ENCODE results near the gene NPIPA5. TPM values are rescaled to one million over a fixed set of nuclear protein-coding genes. Genes with fewer than 3 reads are reported as not detected.
"Not testable (repeated sequence)": the region's sequence is repeated elsewhere in the genome, so short reads cannot be mapped to it uniquely, and the experiment has no call there.

The NPIPA5 gene
- total and polyA plus RNA-seq, 2 donors (not counting 3 experiments of a cell fraction or from before 2014, with no cell fraction given) = 11.3 to 19.6 TPM

- POLR2A ChIA-PET, CTCF ChIA-PET: not testable (repeated sequence)
Observed at GRCh38 chr16:15338986-15339385, 39.1 kb downstream of the NPIPA5 start.

GRCh38 chr16:15337974-15338605, 40.0 kb downstream of the NPIPA5 start:
- not testable (repeated sequence) for FAIRE-seq; BruUV-seq (replicated peaks); H3K27me3 ChIP-seq (ENCODE audit: control insufficient read depth in 2 of 2, insufficient read depth in 2 of 2, low read length in 2 of 2)

More at GRCh38 chr16:15338986-15339385, 39.1 kb downstream of the NPIPA5 start:
- intact Hi-C loops (cut with micrococcal nuclease); H3K36me3 ChIP-seq (ENCODE audit: control insufficient read depth in 2 of 2, extremely low read depth in 1 of 2, insufficient read depth in 2 of 2, low read length in 2 of 2); H3K27ac ChIP-seq (ENCODE audit: insufficient read depth, low read depth, low read length); BruUV-seq (replicated peaks); H2AFZ ChIP-seq (ENCODE audit: low read depth, low read length); H3K4me2 ChIP-seq (ENCODE audit: insufficient read depth, low read length); FAIRE-seq; dilution Hi-C loops (cut with MboI; ENCODE audit: extremely low pct_ligation_motif_present, low sequenced_read_pairs); DNase-seq (ENCODE audit: low read depth, low spot score); H3K4me3 ChIP-seq (replicated peaks in 1 of 3; ENCODE audit: insufficient read depth in 1 of 3, low read depth in 1 of 3, low read length in 3 of 3); H3K4me1 ChIP-seq (ENCODE audit: control insufficient read depth, extremely low read depth, insufficient read depth, low read length); H3K9me1 ChIP-seq (replicated peaks; ENCODE audit: control insufficient read depth, extremely low read depth, insufficient read depth, low read length); H4K20me1 ChIP-seq (replicated peaks; ENCODE audit: control insufficient read depth, extremely low read depth, insufficient read depth, low read length); H3K9me3 ChIP-seq (replicated peaks; ENCODE audit: control insufficient read depth, insufficient read depth, low read length); H3K27me3 ChIP-seq (ENCODE audit: control insufficient read depth in 2 of 2, insufficient read depth in 2 of 2, low read length in 2 of 2); H3K79me2 ChIP-seq (ENCODE audit: control insufficient read depth, insufficient read depth, low read length); H3K9ac ChIP-seq (replicated peaks; ENCODE audit: extremely low read depth, insufficient read depth, low read length): not testable (repeated sequence)

GRCh38 chr16:15335609-15336008, 42.5 kb downstream of the NPIPA5 start:
- H3K9me3 ChIP-seq (replicated peaks; ENCODE audit: control insufficient read depth, insufficient read depth, low read length); H4K20me1 ChIP-seq (replicated peaks; ENCODE audit: control insufficient read depth, extremely low read depth, insufficient read depth, low read length); H2AFZ ChIP-seq (ENCODE audit: low read depth, low read length); H3K4me3 ChIP-seq (replicated peaks in 1 of 3; ENCODE audit: insufficient read depth in 1 of 3, low read depth in 1 of 3, low read length in 3 of 3); CTCF ChIA-PET; H3K27ac ChIP-seq (ENCODE audit: insufficient read depth, low read depth, low read length); H3K79me2 ChIP-seq (ENCODE audit: control insufficient read depth, insufficient read depth, low read length); FAIRE-seq; DNase-seq (ENCODE audit: low read depth, low spot score); H3K9me1 ChIP-seq (replicated peaks; ENCODE audit: control insufficient read depth, extremely low read depth, insufficient read depth, low read length); dilution Hi-C loops (cut with MboI; ENCODE audit: extremely low pct_ligation_motif_present, low sequenced_read_pairs); intact Hi-C loops (cut with micrococcal nuclease); POLR2A ChIA-PET; H3K36me3 ChIP-seq (ENCODE audit: control insufficient read depth in 2 of 2, extremely low read depth in 1 of 2, insufficient read depth in 2 of 2, low read length in 2 of 2); H3K9ac ChIP-seq (replicated peaks; ENCODE audit: extremely low read depth, insufficient read depth, low read length); H3K4me2 ChIP-seq (ENCODE audit: insufficient read depth, low read length); BruUV-seq (replicated peaks); H3K4me1 ChIP-seq (ENCODE audit: control insufficient read depth, extremely low read depth, insufficient read depth, low read length); H3K27me3 ChIP-seq (ENCODE audit: control insufficient read depth in 2 of 2, insufficient read depth in 2 of 2, low read length in 2 of 2): not testable (repeated sequence)

More at GRCh38 chr16:15337974-15338605, 40.0 kb downstream of the NPIPA5 start:
- dilution Hi-C loops (cut with MboI; ENCODE audit: extremely low pct_ligation_motif_present, low sequenced_read_pairs); H4K20me1 ChIP-seq (replicated peaks; ENCODE audit: control insufficient read depth, extremely low read depth, insufficient read depth, low read length); H3K4me2 ChIP-seq (ENCODE audit: insufficient read depth, low read length); H3K4me1 ChIP-seq (ENCODE audit: control insufficient read depth, extremely low read depth, insufficient read depth, low read length); H3K27ac ChIP-seq (ENCODE audit: insufficient read depth, low read depth, low read length); H3K79me2 ChIP-seq (ENCODE audit: control insufficient read depth, insufficient read depth, low read length); H3K9me3 ChIP-seq (replicated peaks; ENCODE audit: control insufficient read depth, insufficient read depth, low read length); CTCF ChIA-PET; H3K9ac ChIP-seq (replicated peaks; ENCODE audit: extremely low read depth, insufficient read depth, low read length); H2AFZ ChIP-seq (ENCODE audit: low read depth, low read length); intact Hi-C loops (cut with micrococcal nuclease); DNase-seq (ENCODE audit: low read depth, low spot score); H3K9me1 ChIP-seq (replicated peaks; ENCODE audit: control insufficient read depth, extremely low read depth, insufficient read depth, low read length); H3K36me3 ChIP-seq (ENCODE audit: control insufficient read depth in 2 of 2, extremely low read depth in 1 of 2, insufficient read depth in 2 of 2, low read length in 2 of 2); POLR2A ChIA-PET; H3K4me3 ChIP-seq (replicated peaks in 1 of 3; ENCODE audit: insufficient read depth in 1 of 3, low read depth in 1 of 3, low read length in 3 of 3): not testable (repeated sequence)

- H3K4me2 ChIP-seq (ENCODE audit: insufficient read depth, low read length); intact Hi-C loops (cut with micrococcal nuclease); DNase-seq (ENCODE audit: low read depth, low spot score); H3K27ac ChIP-seq (ENCODE audit: insufficient read depth, low read depth, low read length); H3K9me1 ChIP-seq (replicated peaks; ENCODE audit: control insufficient read depth, extremely low read depth, insufficient read depth, low read length); CTCF ChIA-PET; H3K79me2 ChIP-seq (ENCODE audit: control insufficient read depth, insufficient read depth, low read length); FAIRE-seq; H3K36me3 ChIP-seq (ENCODE audit: control insufficient read depth in 2 of 2, extremely low read depth in 1 of 2, insufficient read depth in 2 of 2, low read length in 2 of 2); H3K9me3 ChIP-seq (replicated peaks; ENCODE audit: control insufficient read depth, insufficient read depth, low read length); H3K4me1 ChIP-seq (ENCODE audit: control insufficient read depth, extremely low read depth, insufficient read depth, low read length); dilution Hi-C loops (cut with MboI; ENCODE audit: extremely low pct_ligation_motif_present, low sequenced_read_pairs); BruUV-seq (replicated peaks); H3K9ac ChIP-seq (replicated peaks; ENCODE audit: extremely low read depth, insufficient read depth, low read length); H4K20me1 ChIP-seq (replicated peaks; ENCODE audit: control insufficient read depth, extremely low read depth, insufficient read depth, low read length); H3K4me3 ChIP-seq (replicated peaks in 1 of 3; ENCODE audit: insufficient read depth in 1 of 3, low read depth in 1 of 3, low read length in 3 of 3); H2AFZ ChIP-seq (ENCODE audit: low read depth, low read length); H3K27me3 ChIP-seq (ENCODE audit: control insufficient read depth in 2 of 2, insufficient read depth in 2 of 2, low read length in 2 of 2); POLR2A ChIA-PET: not testable (repeated sequence)
Observed at GRCh38 chr16:15333969-15334368, 44.1 kb downstream of the NPIPA5 start.
